ENCODE measurements around the gene RTCA. TPM values are rescaled to one million over a fixed set of nuclear protein-coding genes. Genes with fewer than 3 reads are reported as not detected.

The RTCA gene
- total RNA-seq, 1 experiment from 2014 or later, result 21.7 TPM

DNA sequence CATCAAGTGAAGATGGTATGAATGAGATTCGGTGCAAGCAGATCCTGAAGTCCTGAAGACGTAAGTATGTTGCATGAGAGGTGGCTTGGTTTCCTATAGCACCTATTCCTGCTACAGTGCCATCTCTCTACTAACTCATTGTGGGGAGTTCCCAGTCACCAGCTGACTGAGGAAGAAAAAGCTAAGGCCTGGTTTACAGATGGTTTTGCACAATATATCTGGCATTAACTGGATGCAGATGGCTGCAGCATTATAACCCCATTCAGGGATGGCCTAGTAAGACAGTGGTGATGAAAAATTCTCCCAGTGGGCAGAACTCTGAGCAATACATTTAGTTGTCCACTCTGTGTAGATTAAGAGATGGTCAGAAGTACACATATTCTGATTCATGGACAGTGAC lies 36.7 kb downstream of the RTCA start:
- TF ChIP-seq, protein P1, sequence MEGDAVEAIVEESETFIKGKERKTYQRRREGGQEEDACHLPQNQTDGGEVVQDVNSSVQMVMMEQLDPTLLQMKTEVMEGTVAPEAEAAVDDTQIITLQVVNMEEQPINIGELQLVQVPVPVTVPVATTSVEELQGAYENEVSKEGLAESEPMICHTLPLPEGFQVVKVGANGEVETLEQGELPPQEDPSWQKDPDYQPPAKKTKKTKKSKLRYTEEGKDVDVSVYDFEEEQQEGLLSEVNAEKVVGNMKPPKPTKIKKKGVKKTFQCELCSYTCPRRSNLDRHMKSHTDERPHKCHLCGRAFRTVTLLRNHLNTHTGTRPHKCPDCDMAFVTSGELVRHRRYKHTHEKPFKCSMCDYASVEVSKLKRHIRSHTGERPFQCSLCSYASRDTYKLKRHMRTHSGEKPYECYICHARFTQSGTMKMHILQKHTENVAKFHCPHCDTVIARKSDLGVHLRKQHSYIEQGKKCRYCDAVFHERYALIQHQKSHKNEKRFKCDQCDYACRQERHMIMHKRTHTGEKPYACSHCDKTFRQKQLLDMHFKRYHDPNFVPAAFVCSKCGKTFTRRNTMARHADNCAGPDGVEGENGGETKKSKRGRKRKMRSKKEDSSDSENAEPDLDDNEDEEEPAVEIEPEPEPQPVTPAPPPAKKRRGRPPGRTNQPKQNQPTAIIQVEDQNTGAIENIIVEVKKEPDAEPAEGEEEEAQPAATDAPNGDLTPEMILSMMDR (IDR thresholded peaks at IDR 0.05; ENCODE audit: unreplicated experiment), result no peak
- no TSS peak for BruUV-seq (replicated peaks)
- Mint-ChIP-seq H3K4me1 (ENCODE audit: low read depth, unreplicated experiment) (no peaks in the 10 kb centered on the region), H3K27ac (ENCODE audit: unreplicated experiment) (no peak overlapping the region), H3K4me3 (ENCODE audit: low read depth, unreplicated experiment) (no peak overlapping the region), H3K27me3 (ENCODE audit: unreplicated experiment) (no peaks in the 10 kb centered on the region), H3K36me3 (ENCODE audit: insufficient read depth, unreplicated experiment) (no peaks in the 10 kb centered on the region), H3K9me3 (ENCODE audit: low read depth, unreplicated experiment) (no peaks in the 10 kb centered on the region)
- intact Hi-C loops (cut with micrococcal nuclease; ENCODE audit: unreplicated experiment), result no loop called here
- CTCF ChIA-PET, result no interaction called here
- no peak for DNase-seq

GRCh38 chr1:100304227-100304626 lies 38.2 kb downstream of the RTCA start:
- Mint-ChIP-seq H3K27me3 (ENCODE audit: unreplicated experiment) (no peaks in the 10 kb centered on the region), H3K4me1 (ENCODE audit: low read depth, unreplicated experiment) (no peaks in the 10 kb centered on the region)
- TF ChIP-seq, protein P1 (IDR thresholded peaks at IDR 0.05; ENCODE audit: unreplicated experiment), result no peak

DNA sequence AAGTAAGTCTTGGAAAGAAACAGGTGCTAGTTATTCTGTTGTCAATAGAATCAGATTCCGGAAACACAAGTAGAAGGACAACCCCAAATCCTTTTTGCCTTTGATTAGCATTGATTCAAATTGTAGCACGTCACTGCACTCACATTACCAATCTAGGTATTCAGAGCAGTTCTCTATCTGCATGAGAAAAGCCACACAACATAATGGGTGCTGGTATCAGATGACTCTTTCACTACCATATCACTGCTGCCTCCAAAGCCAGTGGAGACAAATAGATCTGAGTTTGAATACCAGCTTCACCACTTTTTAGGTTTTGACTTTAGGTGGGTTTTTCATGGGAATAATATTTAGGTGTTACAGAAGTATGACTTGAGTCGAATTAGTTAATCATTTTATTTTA lies 38.9 kb downstream of the RTCA start:
- Mint-ChIP-seq H3K4me3 (ENCODE audit: low read depth, unreplicated experiment) (no peak overlapping the region), H3K9me3 (ENCODE audit: low read depth, unreplicated experiment) (no peaks in the 10 kb centered on the region), H3K27me3 (ENCODE audit: unreplicated experiment) (no peaks in the 10 kb centered on the region), H3K36me3 (ENCODE audit: insufficient read depth, unreplicated experiment) (no peaks in the 10 kb centered on the region), H3K4me1 (ENCODE audit: low read depth, unreplicated experiment) (no peaks in the 10 kb centered on the region), H3K27ac (ENCODE audit: unreplicated experiment) (no peak overlapping the region)
- BruUV-seq (replicated peaks), result no TSS peak
- DNase-seq, result no peak
- intact Hi-C loops (cut with micrococcal nuclease; ENCODE audit: unreplicated experiment), result no loop called here
- CTCF ChIA-PET, result no interaction called here
- TF ChIP-seq, protein P1 (IDR thresholded peaks at IDR 0.05; ENCODE audit: unreplicated experiment), result no peak

More at GRCh38 chr1:100304227-100304626, 38.2 kb downstream of the RTCA start:
- BruUV-seq (replicated peaks), result no TSS peak
- H3K9me3 Mint-ChIP-seq (ENCODE audit: low read depth, unreplicated experiment), result no peaks in the 10 kb centered on the region
- H3K36me3 Mint-ChIP-seq (ENCODE audit: insufficient read depth, unreplicated experiment), result no peaks in the 10 kb centered on the region
- no peak overlapping the region for H3K4me3 Mint-ChIP-seq (ENCODE audit: low read depth, unreplicated experiment)
- DNase-seq, result no peak
- H3K27ac Mint-ChIP-seq (ENCODE audit: unreplicated experiment), result no peak overlapping the region
- CTCF ChIA-PET, result no interaction called here
- intact Hi-C loops (cut with micrococcal nuclease; ENCODE audit: unreplicated experiment), result no loop called here

DNA sequence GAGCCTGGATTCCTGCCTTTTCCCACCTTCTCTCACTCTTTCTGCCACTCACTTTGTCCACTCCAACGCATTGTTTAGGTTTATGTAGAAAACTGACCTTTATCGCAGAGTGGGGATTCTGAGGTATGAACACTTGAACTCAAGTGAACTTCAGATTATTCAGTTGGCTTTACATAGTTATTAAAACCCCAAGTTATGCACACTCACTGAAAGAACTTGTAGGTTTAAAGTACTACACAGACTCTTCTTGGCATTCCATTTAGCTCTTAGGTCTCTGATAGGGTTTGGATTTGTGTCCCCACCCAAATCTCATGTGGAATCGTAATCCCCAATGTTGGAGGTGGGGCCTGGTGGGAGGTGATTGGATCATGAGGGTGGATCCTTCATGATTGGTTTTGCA lies 39.9 kb downstream of the RTCA start:
- Mint-ChIP-seq H3K27ac (ENCODE audit: unreplicated experiment) (no peak overlapping the region), H3K36me3 (ENCODE audit: insufficient read depth, unreplicated experiment) (no peaks in the 10 kb centered on the region), H3K9me3 (ENCODE audit: low read depth, unreplicated experiment) (no peaks in the 10 kb centered on the region), H3K27me3 (ENCODE audit: unreplicated experiment) (no peaks in the 10 kb centered on the region), H3K4me1 (ENCODE audit: low read depth, unreplicated experiment) (no peaks in the 10 kb centered on the region), H3K4me3 (ENCODE audit: low read depth, unreplicated experiment) (no peak overlapping the region)
- intact Hi-C loops (cut with micrococcal nuclease; ENCODE audit: unreplicated experiment), result no loop called here
- BruUV-seq (replicated peaks), result no TSS peak
- DNase-seq, result no peak
- CTCF ChIA-PET, result no interaction called here
- TF ChIP-seq, protein P1 (IDR thresholded peaks at IDR 0.05; ENCODE audit: unreplicated experiment), result no peak

Data from Calu3 (cell line).